ENCODE data around the gene LEMD2.

LEMD2 gene

GRCh38 chr6:33828452-33828763 lies 39.5 kb upstream of the LEMD2 start:
- H3K9me3 ChIP-seq (ENCODE audit: control insufficient read depth, low read length) = no peaks in the 10 kb centered on the region
- DNase-seq (ENCODE audit: low read depth) = no peak
- H3K27me3 ChIP-seq (replicated peaks; ENCODE audit: control insufficient read depth, insufficient read depth, low read length) = peaks cover 41% of the 10 kb centered on the region
- H3K9ac ChIP-seq (ENCODE audit: low read length) = no peak overlapping the region
- no peak overlapping the region for H3K4me3 ChIP-seq (ENCODE audit: low read length)
- H3K36me3 ChIP-seq (ENCODE audit: control insufficient read depth, insufficient read depth, low read length, severe bottlenecking) = no peaks in the 10 kb centered on the region
- H3K4me1 ChIP-seq (ENCODE audit: control insufficient read depth, insufficient read depth, low read length) = peaks cover 5% of the 10 kb centered on the region

- DNase-seq (ENCODE audit: low read depth) = no peak
- H3K4me1 ChIP-seq (ENCODE audit: control insufficient read depth, insufficient read depth, low read length) = peaks cover 5% of the 10 kb centered on the region
- H3K4me3 ChIP-seq (ENCODE audit: low read length) = no peak overlapping the region
- H3K9ac ChIP-seq (ENCODE audit: low read length) = no peak overlapping the region
- no peaks in the 10 kb centered on the region for H3K9me3 ChIP-seq (ENCODE audit: control insufficient read depth, low read length)
- H3K27me3 ChIP-seq (replicated peaks; ENCODE audit: control insufficient read depth, insufficient read depth, low read length) = peaks cover 42% of the 10 kb centered on the region
- no peaks in the 10 kb centered on the region for H3K36me3 ChIP-seq (ENCODE audit: control insufficient read depth, insufficient read depth, low read length, severe bottlenecking)
Measured at GRCh38 chr6:33827546-33828451, 38.9 kb upstream of the LEMD2 start.

- H3K9me3 ChIP-seq (ENCODE audit: control insufficient read depth, low read length) = no peaks in the 10 kb centered on the region
- H3K27me3 ChIP-seq (replicated peaks; ENCODE audit: control insufficient read depth, insufficient read depth, low read length) = peaks cover 53% of the 10 kb centered on the region
- H3K4me3 ChIP-seq (ENCODE audit: low read length) = no peak overlapping the region
- no peak overlapping the region for H3K9ac ChIP-seq (ENCODE audit: low read length)
- no peak for DNase-seq (ENCODE audit: low read depth)
- peaks cover 5% of the 10 kb centered on the region for H3K4me1 ChIP-seq (ENCODE audit: control insufficient read depth, insufficient read depth, low read length)
- no peaks in the 10 kb centered on the region for H3K36me3 ChIP-seq (ENCODE audit: control insufficient read depth, insufficient read depth, low read length, severe bottlenecking)
Measured at GRCh38 chr6:33826537-33826936, 37.6 kb upstream of the LEMD2 start.

- no peak for DNase-seq (ENCODE audit: low read depth)
- H3K4me3 ChIP-seq (ENCODE audit: low read length) = no peak overlapping the region
- H3K9ac ChIP-seq (ENCODE audit: low read length) = no peak overlapping the region
- H3K4me1 ChIP-seq (ENCODE audit: control insufficient read depth, insufficient read depth, low read length) = peaks cover 5% of the 10 kb centered on the region
- H3K36me3 ChIP-seq (ENCODE audit: control insufficient read depth, insufficient read depth, low read length, severe bottlenecking) = no peaks in the 10 kb centered on the region
- no peaks in the 10 kb centered on the region for H3K9me3 ChIP-seq (ENCODE audit: control insufficient read depth, low read length)
- peaks cover 44% of the 10 kb centered on the region for H3K27me3 ChIP-seq (replicated peaks; ENCODE audit: control insufficient read depth, insufficient read depth, low read length)
Measured at GRCh38 chr6:33824461-33825154, 35.7 kb upstream of the LEMD2 start.

GRCh38 chr6:33823806-33824205 lies 34.9 kb upstream of the LEMD2 start:
- Histone ChIP-seq H3K36me3 (ENCODE audit: control insufficient read depth, insufficient read depth, low read length, severe bottlenecking) (no peaks in the 10 kb centered on the region), H3K9me3 (ENCODE audit: control insufficient read depth, low read length) (no peaks in the 10 kb centered on the region), H3K4me3 (ENCODE audit: low read length) (no peak overlapping the region), H3K9ac (ENCODE audit: low read length) (no peak overlapping the region), H3K27me3 (replicated peaks; ENCODE audit: control insufficient read depth, insufficient read depth, low read length) (peaks cover 49% of the 10 kb centered on the region), H3K4me1 (ENCODE audit: control insufficient read depth, insufficient read depth, low read length) (peaks cover 5% of the 10 kb centered on the region)
- DNase-seq (ENCODE audit: low read depth) = no peak

GRCh38 chr6:33822575-33823395 lies 33.9 kb upstream of the LEMD2 start:
- Histone ChIP-seq H3K36me3 (ENCODE audit: control insufficient read depth, insufficient read depth, low read length, severe bottlenecking) (no peaks in the 10 kb centered on the region), H3K9ac (ENCODE audit: low read length) (no peak overlapping the region), H3K4me1 (ENCODE audit: control insufficient read depth, insufficient read depth, low read length) (peaks cover 5% of the 10 kb centered on the region), H3K9me3 (ENCODE audit: control insufficient read depth, low read length) (no peaks in the 10 kb centered on the region), H3K27me3 (replicated peaks; ENCODE audit: control insufficient read depth, insufficient read depth, low read length) (peaks cover 49% of the 10 kb centered on the region), H3K4me3 (ENCODE audit: low read length) (no peak overlapping the region)
- DNase-seq (ENCODE audit: low read depth) = no peak

- H3K4me3 ChIP-seq (ENCODE audit: low read length) = no peak overlapping the region
- H3K4me1 ChIP-seq (ENCODE audit: control insufficient read depth, insufficient read depth, low read length) = peaks cover 5% of the 10 kb centered on the region
- H3K27me3 ChIP-seq (replicated peaks; ENCODE audit: control insufficient read depth, insufficient read depth, low read length) = peaks cover 50% of the 10 kb centered on the region
- no peaks in the 10 kb centered on the region for H3K9me3 ChIP-seq (ENCODE audit: control insufficient read depth, low read length)
- H3K36me3 ChIP-seq (ENCODE audit: control insufficient read depth, insufficient read depth, low read length, severe bottlenecking) = no peaks in the 10 kb centered on the region
- DNase-seq (ENCODE audit: low read depth) = no peak
- H3K9ac ChIP-seq (ENCODE audit: low read length) = no peak overlapping the region
Measured at GRCh38 chr6:33820784-33821520, 32.0 kb upstream of the LEMD2 start.

GRCh38 chr6:33820243-33820642 lies 31.3 kb upstream of the LEMD2 start:
- H3K27me3 ChIP-seq (replicated peaks; ENCODE audit: control insufficient read depth, insufficient read depth, low read length) = peaks cover 57% of the 10 kb centered on the region
- no peak for DNase-seq (ENCODE audit: low read depth)
- peaks cover 5% of the 10 kb centered on the region for H3K4me1 ChIP-seq (ENCODE audit: control insufficient read depth, insufficient read depth, low read length)
- H3K36me3 ChIP-seq (ENCODE audit: control insufficient read depth, insufficient read depth, low read length, severe bottlenecking) = no peaks in the 10 kb centered on the region
- no peak overlapping the region for H3K4me3 ChIP-seq (ENCODE audit: low read length)
- no peaks in the 10 kb centered on the region for H3K9me3 ChIP-seq (ENCODE audit: control insufficient read depth, low read length)
- no peak overlapping the region for H3K9ac ChIP-seq (ENCODE audit: low read length)

- no peak for DNase-seq (ENCODE audit: low read depth)
- no peaks in the 10 kb centered on the region for H3K36me3 ChIP-seq (ENCODE audit: control insufficient read depth, insufficient read depth, low read length, severe bottlenecking)
- H3K9ac ChIP-seq (ENCODE audit: low read length) = no peak overlapping the region
- H3K4me3 ChIP-seq (ENCODE audit: low read length) = no peak overlapping the region
- H3K4me1 ChIP-seq (ENCODE audit: control insufficient read depth, insufficient read depth, low read length) = no peaks in the 10 kb centered on the region
- H3K27me3 ChIP-seq (replicated peaks; ENCODE audit: control insufficient read depth, insufficient read depth, low read length) = peaks cover 67% of the 10 kb centered on the region
- H3K9me3 ChIP-seq (ENCODE audit: control insufficient read depth, low read length) = no peaks in the 10 kb centered on the region
Measured at GRCh38 chr6:33819021-33819420, 30.1 kb upstream of the LEMD2 start.

GRCh38 chr6:33818293-33818692 lies 29.4 kb upstream of the LEMD2 start:
- no peaks in the 10 kb centered on the region for H3K36me3 ChIP-seq (ENCODE audit: control insufficient read depth, insufficient read depth, low read length, severe bottlenecking)
- no peaks in the 10 kb centered on the region for H3K4me1 ChIP-seq (ENCODE audit: control insufficient read depth, insufficient read depth, low read length)
- H3K9ac ChIP-seq (ENCODE audit: low read length) = no peak overlapping the region
- no peaks in the 10 kb centered on the region for H3K9me3 ChIP-seq (ENCODE audit: control insufficient read depth, low read length)
- no peak overlapping the region for H3K4me3 ChIP-seq (ENCODE audit: low read length)
- DNase-seq (ENCODE audit: low read depth) = no peak
- H3K27me3 ChIP-seq (replicated peaks; ENCODE audit: control insufficient read depth, insufficient read depth, low read length) = peaks cover 74% of the 10 kb centered on the region

Data from adipocyte (in vitro differentiated cells).